GM18858 (cell line): ENCODE measurements around the gene ATP2B3.

Source experiments
- ATAC-seq: cut with Tn5 transposase; IDR thresholded peaks from one replicate; pipeline ENCODE4 v1.9.1; 2021; ENCODE audit not compliant: unreplicated experiment

ATP2B3 gene

GRCh38 chrX:153488231-153488914 lies 29.1 kb upstream of the ATP2B3 start:
- no peak for ATAC-seq

- no peak for ATAC-seq
Observed at GRCh38 chrX:153490217-153490930, 27.1 kb upstream of the ATP2B3 start.

- ATAC-seq: no peak
Observed at GRCh38 chrX:153491351-153491914, 26.0 kb upstream of the ATP2B3 start.

- ATAC-seq: no peak
Observed at GRCh38 chrX:153491918-153492317, 25.5 kb upstream of the ATP2B3 start.

- no peak for ATAC-seq
Observed at GRCh38 chrX:153492543-153492942, 24.9 kb upstream of the ATP2B3 start.

GRCh38 chrX:153493085-153493484 lies 24.4 kb upstream of the ATP2B3 start:
- no peak for ATAC-seq

- no peak for ATAC-seq
Observed at GRCh38 chrX:153494061-153494460, 23.4 kb upstream of the ATP2B3 start.

GRCh38 chrX:153494541-153495361 lies 22.7 kb upstream of the ATP2B3 start, which contains the start of gene BGN:
Gene BGN, plus strand, starts transcription at chrX:153494980. Its CDS starts 9,652 bp downstream, at chrX:153504632.
- ATAC-seq: no peak

GRCh38 chrX:153495362-153495751 lies 22.1 kb upstream of the ATP2B3 start:
- no peak for ATAC-seq

- ATAC-seq: no peak
Observed at GRCh38 chrX:153495903-153496589, 21.4 kb upstream of the ATP2B3 start.

GRCh38 chrX:153496590-153496959 lies 20.9 kb upstream of the ATP2B3 start:
- no peak for ATAC-seq

- no peak for ATAC-seq
Observed at GRCh38 chrX:153498453-153498852, 19.0 kb upstream of the ATP2B3 start.

GRCh38 chrX:153499341-153499740 lies 18.1 kb upstream of the ATP2B3 start:
- ATAC-seq: no peak

- ATAC-seq: no peak
Observed at GRCh38 chrX:153499876-153500275, 17.6 kb upstream of the ATP2B3 start.

- no peak for ATAC-seq
Observed at GRCh38 chrX:153500676-153501280, 16.7 kb upstream of the ATP2B3 start.

- no peak for ATAC-seq
Observed at GRCh38 chrX:153501530-153501929, 15.9 kb upstream of the ATP2B3 start.

- ATAC-seq: no peak
Observed at GRCh38 chrX:153502131-153502530, 15.3 kb upstream of the ATP2B3 start.

GRCh38 chrX:153502796-153503195 lies 14.6 kb upstream of the ATP2B3 start:
- no peak for ATAC-seq

- ATAC-seq: no peak
Observed at GRCh38 chrX:153504445-153505016, 12.9 kb upstream of the ATP2B3 start.

GRCh38 chrX:153505361-153505760 lies 12.1 kb upstream of the ATP2B3 start:
- ATAC-seq: no peak
